HEK293T (cell line): Measurements from ENCODE around the gene SULT1A2.

ENCODE experiments used
- FOXM1 ChIP-seq: fragments of 450-650 bp; IDR thresholded peaks from 2 replicates; pipeline ENCODE4 v1.6.1; 2017; ENCODE audit warnings: mild to moderate bottlenecking, borderline replicate concordance
- SP1 ChIP-seq: fragments of 450-650 bp; IDR thresholded peaks from 2 replicates; pipeline ENCODE4 v1.6.1; 2017
- TF ChIP-seq, protein P1 (sequence below): fragments of 450-650 bp; IDR thresholded peaks from 2 replicates; pipeline ENCODE4 v1.6.1; 2016

DNA sequence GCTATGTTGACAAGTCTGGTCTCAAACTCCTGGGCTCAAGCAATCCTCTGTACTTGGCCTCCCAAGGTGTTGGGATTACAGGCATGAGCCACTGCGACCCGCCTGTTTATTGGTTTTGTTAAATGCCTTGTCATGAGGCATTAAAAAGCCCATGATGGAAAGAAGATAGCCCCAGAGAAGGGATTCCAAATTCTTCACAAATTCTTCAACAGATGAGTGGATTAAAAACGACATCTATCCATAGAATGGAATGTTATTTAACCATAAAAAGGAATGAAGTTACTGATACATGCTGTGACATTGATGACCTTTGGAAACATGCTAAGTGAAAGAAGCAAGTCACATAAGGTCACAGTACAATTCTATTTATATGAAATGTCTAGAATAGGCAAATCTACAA lies 38.4 kb downstream of the SULT1A2 start:
- TF ChIP-seq SP1 = no peak
- no peak for TF ChIP-seq FOXM1
- TF ChIP-seq, protein P1, sequence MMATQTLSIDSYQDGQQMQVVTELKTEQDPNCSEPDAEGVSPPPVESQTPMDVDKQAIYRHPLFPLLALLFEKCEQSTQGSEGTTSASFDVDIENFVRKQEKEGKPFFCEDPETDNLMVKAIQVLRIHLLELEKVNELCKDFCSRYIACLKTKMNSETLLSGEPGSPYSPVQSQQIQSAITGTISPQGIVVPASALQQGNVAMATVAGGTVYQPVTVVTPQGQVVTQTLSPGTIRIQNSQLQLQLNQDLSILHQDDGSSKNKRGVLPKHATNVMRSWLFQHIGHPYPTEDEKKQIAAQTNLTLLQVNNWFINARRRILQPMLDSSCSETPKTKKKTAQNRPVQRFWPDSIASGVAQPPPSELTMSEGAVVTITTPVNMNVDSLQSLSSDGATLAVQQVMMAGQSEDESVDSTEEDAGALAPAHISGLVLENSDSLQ = no peak
